Measurements from ENCODE around the gene TRAF4.

DNA sequence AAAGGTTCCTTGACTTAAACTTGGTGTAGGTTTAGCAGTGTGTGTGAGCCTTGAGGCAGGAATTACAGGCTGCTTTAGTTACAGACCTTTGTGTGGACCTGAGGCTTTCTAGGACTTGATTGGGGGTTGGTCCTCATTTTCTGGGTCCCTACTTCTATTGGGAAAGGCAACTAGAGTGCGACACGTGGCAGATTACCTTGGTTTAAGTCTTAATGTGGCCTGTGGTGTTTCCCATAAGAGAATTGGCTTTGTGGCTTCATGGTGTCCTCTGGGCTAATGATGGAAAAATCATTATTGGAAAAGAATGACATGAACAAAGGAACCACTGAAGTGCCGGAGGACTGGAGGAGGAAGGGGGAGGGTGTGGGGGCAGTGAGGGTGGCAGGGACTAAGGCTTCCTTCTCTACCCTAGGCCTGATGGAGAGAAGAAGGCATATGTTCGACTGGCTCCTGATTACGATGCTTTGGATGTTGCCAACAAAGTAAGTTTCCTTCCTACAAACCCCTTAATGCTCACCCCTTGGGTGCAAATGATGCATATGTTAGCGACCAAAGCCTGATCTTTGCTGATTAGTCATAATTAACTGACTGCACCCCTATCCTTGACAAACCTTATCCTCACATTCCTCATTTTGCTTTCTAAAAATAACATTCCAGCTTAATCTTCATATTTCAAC, 20.5 kb upstream of the TRAF4 start:
- TF ChIP-seq CHD4 (IDR thresholded peaks at IDR 0.05) (no peak), YY1 (IDR thresholded peaks at IDR 0.05; ENCODE audit: low read depth, low read length) (no peak), BHLHE40 (IDR thresholded peaks at IDR 0.05; ENCODE audit: borderline replicate concordance in 1 of 2, low read depth in 2 of 2, low read length in 1 of 2) (no peak), FOXK2 (IDR thresholded peaks at IDR 0.05) (no peak)
- TF ChIP-seq, protein P1, sequence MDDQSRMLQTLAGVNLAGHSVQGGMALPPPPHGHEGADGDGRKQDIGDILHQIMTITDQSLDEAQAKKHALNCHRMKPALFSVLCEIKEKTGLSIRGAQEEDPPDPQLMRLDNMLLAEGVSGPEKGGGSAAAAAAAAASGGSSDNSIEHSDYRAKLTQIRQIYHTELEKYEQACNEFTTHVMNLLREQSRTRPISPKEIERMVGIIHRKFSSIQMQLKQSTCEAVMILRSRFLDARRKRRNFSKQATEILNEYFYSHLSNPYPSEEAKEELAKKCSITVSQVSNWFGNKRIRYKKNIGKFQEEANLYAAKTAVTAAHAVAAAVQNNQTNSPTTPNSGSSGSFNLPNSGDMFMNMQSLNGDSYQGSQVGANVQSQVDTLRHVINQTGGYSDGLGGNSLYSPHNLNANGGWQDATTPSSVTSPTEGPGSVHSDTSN (IDR thresholded peaks at IDR 0.05; ENCODE audit: insufficient replicate concordance, low read depth, low read length), result no peak
